Kasumi-1 (cell line): ENCODE data around the gene AMIGO3.

Experiments
- DNase-seq, 2 experiments: peaks; one replicate each; lab custom pipeline; 2025; lab: John Stamatoyannopoulos, UW

The AMIGO3 gene

DNA sequence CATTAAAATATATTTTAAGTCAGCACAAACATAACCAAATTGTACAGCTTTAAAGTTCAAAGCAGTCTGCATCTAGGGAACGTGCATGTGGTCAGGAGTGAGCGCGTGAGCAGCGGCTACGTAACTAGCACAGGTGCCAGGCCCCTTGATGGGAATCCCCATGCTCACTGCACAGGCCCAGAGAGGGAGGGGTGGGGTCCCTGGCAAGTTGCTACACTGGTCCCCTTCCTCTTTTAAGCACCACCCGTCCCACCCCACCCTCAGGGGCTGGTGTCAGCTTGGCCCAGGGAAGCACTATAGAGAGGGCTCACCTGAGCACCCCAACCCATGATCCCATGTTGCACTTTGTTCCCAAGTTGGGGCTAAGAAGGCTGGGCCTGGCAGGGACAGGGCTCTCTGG is 5.1 kb upstream of the AMIGO3 start:
- no peak for DNase-seq

DNA sequence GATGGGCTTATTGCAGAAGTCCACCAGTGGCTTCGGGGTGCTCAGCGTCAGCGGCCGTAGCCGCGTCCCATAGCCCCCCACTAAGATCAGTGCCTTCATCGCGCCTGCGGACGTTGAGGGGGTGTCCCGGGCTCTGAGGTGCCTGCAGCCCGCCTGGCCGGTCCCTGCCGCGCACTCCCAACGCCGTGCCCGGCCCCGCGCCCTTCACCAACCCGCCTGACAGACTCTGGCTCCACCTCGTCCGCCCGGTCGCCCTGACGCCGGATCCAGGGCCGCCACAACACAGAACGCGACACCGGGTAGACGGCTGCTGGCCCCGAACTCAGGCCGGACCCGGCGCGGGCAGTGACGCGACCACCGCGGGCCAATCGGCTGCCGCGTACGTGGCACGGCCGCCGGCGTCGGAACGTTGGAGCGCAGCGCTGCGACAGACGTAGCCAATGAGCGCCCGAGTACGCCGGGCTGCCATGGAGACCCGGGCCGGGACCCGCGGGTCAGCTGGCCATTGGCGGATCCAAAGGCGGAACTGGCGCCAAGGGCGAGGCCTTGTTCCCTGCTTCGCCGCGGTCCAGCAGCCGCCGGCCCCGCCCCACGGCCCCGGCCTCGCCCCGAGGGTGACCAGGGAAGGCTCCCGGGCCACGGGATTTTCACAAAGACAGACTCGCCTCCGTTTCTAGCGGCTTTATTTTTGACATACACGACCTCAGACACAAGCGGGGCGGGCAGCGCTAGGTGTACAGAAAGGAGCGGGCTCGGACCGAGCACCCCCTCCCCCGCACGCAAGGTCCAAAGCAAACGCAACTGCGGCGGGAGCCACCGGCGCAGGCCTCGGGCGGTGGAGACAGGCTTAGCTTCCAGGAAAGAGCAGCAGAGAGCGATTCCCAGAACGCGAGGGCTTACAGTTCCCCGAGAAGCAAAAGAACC is 4.4 kb upstream of the AMIGO3 start, which contains the start of gene GMPPB:
Gene GMPPB, minus strand, starts transcription at position 324 of the 924 bp plus-strand sequence. Its CDS starts 225 bp downstream, at position 99.
- peak; percentile 92 to 94 for DNase-seq

DNA sequence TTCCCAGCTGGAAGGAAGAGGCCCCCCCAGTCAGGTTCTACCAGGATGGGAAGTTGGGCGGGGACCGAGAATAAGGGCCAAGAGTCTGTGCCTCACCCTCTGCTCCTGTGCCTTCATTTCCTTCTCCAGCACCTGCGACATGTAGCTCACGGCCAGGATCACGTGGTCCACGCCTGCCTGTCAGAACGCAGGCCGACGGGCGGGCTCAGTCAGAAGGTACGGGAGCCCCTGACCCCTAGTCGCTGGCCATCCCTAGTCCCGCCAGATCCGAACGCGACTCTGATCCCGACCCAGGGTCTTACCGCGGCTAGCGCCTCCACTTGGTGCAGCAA is 3.8 kb upstream of the AMIGO3 start:
- DNase-seq = peak in 1 of 2 experiments; percentile 25

DNA sequence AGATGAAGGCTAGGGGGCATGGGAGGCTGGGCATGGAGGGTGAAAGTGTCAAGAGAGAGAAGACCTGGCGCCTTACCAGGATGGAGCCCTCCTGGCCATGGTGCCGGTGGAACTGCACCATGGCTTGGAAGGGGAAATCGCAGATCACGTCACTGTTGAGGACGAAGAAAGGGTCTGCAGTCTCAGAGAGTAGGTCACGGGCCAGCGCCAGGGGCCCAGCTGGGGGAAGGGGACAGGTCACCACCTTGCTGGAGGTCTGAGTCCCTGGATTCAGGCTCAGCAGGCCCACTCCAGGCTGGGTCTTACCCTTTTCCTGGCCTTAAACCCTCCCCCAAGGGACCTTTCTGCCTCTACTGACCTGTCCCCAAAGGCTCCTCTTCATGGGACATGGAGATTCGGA is 3.4 kb upstream of the AMIGO3 start:
- no peak for DNase-seq

DNA sequence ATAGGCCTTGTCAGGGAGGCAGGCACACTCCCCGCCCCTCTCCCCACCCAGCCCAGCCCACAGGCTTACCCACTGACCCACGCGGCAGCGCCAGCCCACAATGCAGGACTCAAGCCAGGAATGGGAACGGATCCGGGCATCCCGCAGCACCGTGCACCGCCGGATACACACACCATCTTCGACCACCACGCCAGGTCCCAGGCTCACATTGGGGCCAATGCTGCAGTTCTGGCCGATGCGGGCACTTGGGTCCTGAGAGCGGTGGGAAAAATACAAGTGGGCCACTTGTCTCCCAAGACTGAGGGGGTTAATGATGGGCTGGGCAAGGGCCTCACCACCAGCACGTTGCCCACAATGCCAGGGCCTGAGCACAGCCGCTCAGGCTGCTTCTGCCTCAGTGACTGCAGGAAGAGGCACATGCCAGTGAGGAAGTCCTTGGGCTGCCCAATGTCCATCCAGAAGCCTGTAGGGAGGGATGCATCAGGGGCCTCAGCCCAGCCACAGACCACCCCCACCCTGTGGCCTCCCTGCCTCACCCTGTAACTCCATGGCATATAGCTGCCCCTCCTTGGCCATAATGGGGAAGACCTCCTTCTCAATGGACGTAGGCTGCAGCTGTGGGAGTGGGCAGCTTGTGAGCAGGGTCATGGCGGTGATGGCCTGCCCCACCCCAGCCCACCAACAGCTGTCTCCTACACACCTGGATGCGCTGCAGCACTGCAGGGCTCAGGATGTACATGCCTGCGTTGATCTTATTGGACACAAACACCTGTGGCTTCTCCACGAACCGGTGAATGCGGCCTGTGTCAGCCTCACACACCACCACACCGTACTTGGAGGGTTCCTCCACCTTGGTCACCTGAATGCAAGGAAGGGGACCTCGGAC is 2.7 kb upstream of the AMIGO3 start:
- DNase-seq = no peak

DNA sequence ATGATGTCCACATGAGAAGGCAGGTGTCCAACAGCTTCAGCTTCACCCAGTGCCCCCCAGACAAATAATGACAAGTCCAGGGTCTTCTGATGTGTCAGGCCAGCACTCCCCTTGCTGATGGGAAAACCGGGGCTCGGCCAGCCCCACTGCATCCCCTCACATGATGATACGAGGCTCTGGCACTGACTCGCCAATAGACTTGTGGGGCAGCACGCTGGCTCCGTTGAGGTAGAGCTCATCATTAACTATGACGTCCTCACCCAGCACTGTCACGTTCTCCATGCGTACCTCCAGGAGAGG is 2.1 kb upstream of the AMIGO3 start:
- no peak for DNase-seq

DNA sequence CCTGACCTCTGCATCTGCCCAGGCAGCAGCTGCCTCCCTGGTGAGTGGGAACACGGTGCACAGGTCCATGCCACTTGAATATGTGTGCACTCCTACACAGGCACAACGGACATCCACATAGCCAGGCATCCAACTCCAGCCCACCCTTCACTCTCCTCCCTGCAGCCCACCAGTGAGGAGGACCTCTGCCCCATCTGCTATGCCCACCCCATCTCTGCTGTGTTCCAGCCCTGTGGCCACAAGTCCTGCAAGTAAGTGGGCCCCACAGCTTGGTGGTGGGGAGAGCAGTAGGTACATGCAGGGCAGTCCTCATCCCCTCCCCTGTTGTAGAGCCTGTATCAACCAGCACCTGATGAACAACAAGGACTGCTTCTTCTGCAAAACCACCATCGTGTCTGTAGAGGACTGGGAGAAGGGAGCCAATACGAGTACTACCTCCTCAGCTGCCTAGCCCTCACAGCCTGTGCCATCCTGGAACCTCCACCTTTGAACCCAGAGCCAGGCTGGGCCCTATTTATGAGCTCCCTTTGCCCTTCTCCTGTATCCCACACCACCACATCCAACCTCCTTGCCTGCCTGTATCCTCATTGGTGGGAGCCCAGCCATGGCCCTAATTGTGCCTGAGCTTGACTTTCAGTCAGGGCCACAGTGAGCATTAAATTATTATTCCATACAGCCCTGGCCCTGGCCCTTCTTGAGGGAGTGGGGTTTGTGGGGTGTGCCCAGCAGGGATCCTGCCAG is 1.5 kb upstream of the AMIGO3 start:
- no peak for DNase-seq

DNA sequence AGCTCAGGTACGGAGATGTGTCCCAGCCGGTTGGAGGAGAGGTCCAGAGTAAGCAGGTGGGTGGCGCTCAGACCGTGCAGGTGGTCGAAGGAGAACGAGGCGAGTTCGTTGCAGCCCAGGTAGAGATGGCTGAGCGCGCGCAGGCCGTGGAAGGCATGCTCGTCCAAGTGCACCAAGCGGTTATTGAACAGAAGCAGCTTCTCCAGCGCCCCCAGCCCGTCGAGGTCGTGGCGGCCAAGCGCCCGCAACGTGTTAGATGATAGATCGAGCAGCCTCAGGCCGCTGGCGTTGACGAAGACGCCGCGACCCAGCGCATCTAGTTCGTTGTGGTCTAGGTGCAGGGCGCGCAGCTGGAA is 648 bp downstream of the AMIGO3 start:
- DNase-seq = no peak

DNA sequence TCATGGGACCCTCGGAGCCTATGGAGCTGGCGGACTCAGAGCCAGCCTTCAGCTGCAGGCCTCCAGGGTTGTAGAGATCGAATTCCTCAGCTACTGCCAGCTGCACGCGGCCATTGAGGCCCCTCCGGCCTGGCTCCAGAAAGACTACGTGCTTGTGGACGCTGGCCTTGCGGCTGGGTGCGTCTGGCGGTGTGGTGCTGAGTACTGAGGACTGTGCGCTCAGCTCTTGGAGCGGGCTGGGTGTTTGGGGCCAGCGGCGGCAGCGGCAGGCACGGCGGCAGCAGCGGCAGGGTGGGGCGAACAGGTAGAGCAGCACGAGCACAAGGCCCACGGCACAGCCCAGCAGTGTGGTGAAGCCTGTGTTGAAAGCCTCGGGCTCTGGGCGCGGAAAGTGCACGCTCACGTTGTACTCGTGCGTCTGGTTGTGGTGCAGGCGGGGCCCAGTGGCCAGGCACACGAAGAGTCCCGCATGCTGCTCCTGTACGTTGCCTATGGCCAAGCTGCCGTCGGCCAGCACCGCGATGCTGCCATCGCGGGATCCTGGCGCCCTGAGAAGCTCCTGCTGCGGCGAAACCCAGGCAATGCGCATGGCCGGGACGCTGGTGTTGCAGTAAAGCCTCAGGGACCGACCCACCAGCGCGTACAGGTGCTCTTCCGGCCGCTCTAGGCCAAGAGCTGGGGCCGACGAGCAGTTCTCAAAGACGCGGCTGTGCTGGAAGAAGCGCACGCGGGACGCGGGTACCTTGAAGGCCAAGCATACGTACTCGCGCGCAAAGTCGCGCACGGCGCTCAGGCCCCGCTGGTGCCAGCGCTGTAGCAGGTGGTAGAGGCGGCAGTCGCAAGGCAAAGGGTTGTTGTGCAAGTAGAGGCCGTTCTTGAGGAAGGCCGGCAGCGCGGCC is 1.3 kb downstream of the AMIGO3 start:
- DNase-seq = no peak

DNA sequence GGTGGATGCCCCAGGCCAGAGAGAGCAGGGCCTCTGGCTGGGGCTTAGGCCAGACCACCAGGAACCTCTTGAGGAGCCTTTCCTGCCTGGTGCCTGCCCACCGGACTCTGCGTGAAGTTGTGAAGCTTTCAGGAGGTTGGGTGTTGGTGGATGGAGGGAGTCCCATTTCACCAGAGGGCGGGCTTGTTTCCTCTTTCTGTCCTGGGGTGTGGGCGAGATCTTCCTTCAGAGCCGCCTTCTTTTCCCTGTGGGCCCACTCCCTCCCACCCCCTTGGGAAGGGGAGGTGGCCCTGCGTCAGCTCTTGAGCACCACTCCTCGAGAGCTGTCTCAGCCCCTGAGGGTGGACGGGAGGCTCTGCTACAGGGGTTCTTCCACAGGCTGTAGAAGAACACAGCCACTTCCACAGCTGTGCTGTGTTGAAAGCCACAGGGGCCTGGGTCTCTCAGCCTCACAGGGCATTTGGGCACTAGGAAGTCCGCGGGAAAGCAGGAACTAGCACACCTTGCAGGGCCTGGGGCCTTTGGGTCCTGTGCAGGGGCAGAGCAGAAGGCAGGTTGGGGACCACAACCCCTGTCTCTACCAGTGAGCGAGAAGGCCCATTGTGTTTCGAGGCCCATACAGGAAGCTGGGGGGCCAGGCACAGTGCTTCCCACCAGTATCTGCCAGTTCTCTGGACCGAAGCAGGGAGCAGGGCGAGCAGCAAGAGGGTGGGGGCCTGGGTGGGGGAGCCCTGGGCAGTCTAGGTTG is 2.1 kb downstream of the AMIGO3 start:
- DNase-seq = no peak

DNA sequence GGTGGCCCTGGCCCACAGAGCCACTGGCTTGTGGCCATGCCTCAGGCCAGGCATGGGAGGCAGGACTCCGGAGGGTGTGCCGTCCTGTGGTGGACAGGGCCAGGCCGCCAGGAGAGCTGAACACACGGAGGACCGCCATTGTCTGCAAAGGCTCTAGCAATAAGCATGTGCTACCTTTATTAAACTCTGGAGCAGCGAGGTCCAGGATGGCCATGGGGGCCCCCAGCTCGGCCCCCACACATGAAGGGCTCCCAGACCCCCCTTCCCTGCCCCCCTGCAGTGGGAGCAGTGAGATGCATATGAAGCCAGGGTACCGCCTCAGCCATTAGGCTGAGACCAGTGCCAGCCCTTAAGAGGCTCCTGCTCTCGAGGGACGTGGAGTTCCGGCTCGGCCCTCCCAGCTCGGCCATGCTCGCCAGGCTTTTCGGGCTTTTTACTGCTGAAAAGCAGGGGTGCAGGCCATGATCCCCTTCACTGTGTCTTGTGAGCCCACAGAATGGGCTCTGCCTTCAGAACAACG is 2.7 kb downstream of the AMIGO3 start:
- DNase-seq = no peak

DNA sequence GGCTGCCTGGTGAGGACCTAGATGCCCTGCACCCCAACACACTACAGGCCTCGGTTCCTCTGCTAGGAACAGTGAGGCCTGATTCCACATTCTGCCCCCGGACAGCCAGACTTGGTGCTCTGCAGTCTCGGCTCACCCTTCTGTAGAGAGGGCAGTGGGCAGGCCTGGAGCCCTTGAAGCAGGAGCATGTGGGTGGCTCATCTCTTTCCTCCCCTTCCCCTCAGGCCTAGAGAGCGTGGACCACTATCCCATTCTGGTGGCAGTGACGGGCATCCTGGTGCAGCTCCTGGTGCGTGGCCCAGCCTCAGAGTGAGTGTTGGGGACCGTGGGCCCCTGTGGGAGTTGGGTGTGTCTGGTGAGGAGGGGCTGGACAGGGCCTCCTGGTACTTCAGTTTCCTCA is 3.3 kb downstream of the AMIGO3 start:
- no peak for DNase-seq

DNA sequence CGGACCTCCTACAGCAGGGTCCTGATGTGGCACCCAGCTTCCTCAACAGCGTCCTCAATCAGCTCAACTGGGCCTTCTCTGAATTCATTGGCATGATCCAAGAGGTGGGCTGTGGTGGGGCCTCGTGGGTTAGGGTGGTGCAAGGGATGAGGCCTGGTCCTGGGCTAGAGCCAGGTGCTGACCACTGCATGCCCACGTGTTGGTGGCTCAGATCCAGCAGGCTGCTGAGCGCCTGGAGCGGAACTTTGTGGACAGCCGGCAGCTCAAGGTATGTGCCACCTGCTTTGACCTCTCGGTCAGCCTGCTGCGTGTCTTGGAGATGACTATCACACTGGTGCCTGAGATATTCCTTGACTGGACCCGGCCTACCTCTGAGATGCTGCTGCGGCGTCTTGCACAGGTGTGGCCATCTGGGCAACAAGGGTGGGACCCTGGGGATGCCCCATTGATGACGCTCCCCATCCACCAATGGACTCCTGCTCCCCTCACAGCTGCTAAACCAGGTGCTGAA is 3.8 kb downstream of the AMIGO3 start:
- DNase-seq = no peak

DNA sequence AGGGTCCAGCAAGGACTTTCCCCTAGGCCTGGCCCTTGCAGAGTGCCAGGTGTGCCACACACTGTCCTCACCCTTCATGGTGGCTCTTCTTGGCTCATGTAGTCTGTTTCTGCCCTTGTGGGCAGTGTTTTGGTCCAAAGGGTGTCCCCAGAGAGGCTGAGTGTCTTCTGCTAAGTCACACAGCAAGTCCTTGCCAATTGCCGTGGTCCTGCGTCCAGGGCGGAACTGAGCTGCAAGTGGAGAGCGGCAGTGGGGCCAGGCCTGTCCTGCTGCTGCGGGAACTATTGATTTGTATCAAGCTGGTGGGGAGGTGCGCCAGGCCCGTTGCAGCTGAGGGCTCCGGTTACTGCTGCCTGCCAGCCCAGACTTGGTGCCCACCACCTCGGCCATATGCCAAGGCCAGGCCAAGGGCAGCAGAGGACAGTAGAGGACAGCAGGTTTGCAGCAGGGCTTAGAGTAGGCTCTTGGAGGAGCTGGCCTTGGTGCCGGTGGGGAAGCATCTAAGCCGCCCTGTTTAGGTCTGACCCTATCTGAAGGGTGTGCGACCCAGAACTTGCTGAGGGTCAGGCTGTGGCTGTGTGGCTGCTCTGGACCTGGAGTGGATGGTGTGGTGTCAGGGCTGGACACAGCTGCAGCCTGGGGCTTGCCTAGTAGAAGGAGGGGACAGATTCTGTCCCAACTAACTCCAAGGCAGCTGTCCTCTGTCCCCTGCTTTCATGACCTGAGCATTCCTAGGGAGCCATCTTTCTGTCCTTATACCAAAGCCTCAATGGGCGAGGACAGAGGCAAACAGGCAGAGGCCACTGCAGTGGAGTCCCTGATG is 4.5 kb downstream of the AMIGO3 start:
- no peak for DNase-seq

DNA sequence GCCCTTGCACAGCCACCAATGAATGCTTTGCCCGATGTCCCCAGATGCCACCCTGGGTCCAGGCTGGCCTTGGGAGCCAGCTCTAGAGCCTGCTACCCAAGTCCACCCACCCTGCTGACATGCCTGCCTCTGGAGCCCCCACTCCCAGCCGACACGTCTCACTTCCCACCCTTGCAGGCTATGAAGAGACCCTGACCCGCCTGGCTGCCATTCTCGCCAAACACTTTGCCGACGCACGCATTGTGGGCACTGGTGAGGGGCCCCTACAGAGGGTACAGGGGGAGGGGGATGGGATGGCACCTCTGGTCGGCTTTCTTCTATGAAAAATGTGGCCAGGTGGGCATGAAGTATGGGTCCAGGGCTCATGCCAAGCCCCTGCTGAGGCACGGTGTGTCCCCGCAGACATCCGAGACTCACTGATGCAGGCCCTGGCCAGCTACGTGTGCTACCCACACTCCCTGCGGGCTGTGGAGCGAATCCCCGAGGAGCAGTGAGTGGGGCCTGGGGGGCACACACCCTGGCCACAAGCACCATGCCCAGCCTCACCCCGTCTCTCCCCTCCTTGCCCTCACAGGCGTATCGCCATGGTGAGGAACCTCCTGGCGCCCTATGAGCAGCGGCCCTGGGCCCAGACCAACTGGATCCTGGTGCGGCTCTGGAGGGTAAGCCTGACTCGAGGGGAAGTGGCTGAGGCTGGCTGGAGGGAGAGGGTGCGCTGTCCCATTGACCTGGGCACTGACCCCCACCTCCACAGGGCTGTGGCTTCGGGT is 6.0 kb downstream of the AMIGO3 start:
- no peak for DNase-seq

DNA sequence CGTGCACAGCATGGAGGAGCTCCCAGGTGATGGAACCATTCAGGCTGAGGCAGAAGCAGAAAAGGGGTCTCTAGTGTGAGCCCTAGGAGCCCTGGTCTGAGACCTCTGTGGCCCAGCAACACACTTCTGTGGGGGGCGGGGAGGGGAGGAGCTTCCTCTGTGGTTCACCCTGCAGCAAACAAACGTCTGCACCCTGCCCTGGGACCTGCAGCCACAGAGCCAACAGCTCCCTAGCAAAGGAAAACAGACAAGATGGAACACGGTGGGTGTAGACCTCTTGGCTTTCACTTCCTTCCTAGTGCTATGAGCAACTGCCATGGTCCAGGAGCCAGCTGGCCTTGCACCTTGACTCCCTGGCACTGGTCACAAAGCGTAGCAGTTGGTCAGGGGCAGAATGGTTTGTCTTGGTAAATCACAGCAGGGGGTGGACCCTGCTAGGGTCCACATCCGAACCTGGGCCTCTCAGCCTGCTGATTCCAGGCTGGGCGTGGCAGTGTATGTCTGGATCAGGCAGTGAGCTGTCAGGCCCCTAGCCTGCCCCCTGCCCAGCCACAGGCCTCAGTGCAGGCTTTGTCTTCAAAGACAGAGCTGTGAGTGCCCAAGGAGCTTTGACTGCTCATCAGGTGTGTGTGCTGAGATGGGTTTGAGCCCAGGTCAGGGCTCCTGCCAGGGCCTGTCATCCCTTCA is 6.7 kb downstream of the AMIGO3 start:
- DNase-seq = peak; percentile 5 to 37

DNA sequence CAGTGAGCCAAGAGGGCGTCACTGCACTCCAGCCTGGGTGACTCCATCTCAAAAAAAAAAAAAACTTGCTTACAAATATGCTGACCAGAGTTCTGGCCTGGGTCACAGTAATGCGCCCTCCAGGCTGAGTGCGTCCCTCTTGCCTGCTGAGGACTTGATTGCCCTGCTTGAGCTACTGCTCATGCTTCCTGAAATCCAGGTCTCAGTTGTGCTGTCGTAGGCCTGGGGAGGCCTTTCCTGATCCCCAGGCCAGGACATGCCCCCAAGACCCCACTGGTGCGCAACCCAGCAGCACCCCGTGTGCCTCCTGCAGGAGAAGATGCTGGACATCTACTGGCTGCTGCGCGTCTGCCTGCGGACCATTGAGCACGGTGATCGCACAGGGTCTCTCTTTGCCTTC is 7.3 kb downstream of the AMIGO3 start:
- no peak for DNase-seq

DNA sequence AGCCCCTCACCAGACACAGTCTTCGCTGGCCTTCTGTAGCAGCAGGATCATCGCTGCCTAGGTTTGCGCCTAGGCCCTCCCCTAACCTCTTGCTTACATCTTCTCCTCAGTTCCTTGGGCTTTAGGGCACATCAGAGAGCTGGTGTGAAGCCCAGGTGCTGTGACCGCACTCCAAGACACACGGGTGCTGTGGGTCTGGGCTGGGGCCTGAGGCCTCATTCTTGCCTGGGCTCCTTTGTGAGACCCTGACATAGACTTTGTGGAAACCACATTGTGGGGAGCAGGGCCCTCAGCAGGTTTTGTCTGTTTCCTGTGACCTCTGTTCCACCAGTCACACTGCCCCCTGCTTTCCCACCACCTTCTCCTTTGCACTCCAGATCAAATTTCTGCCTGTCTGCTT is 8.0 kb downstream of the AMIGO3 start:
- DNase-seq = no peak
